Measurements from ENCODE around the gene OXNAD1.

Gene OXNAD1

DNA sequence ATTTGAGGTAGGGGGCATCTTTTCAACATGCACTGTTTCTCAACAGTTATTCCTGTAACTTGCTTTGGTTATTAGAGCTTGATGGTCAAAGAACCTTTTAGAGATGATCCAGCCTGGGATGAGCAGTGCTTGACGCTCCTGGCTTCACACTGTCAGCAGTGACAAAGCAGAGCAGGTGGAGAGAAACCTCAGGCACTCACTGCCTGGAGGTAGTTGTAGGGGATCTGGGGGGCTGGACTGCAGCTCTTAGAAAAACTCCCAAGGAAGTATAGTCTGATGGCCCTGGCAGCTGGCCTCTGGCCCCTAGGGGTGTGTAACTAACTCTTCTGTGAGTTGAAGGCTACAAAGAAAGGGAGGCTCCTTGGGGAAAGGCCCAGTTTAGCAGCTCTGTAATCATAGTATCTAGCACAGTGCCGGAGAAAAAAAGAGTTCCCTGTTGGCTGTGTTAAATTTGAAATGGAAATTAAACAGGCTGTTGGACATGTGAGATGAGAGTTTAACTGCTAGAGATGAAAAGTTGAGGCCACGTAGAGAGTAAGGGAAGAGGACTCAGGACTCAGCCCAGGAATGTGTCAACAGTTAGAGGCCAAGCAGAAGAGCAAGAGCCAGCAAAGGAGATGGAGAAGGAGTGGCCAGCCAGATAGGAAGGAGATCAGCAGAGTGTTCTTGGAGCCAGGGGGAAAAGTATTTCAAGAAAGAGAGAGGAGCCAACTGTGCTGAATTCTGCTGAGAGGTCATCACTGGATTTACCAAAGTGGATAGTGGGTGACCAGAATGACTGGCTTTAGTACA, 14.2 kb downstream of the OXNAD1 start:
- H2BK12ac ChIP-seq (ENCODE audit: low read length): no peak overlapping the region
- H3K27ac ChIP-seq (replicated peaks; ENCODE audit: low read length): no peak overlapping the region
- H3K9ac ChIP-seq (ENCODE audit: low read depth, low read length, poor library complexity): no peak overlapping the region
- no peak overlapping the region for H3K4me3 ChIP-seq (ENCODE audit: low read length in 2 of 2)
- H2BK15ac ChIP-seq (ENCODE audit: low read length): no peak overlapping the region
- H2AFZ ChIP-seq (ENCODE audit: low read length): no peak overlapping the region
- H3K4ac ChIP-seq (ENCODE audit: low read length): no peak overlapping the region
- no peaks in the 10 kb centered on the region for H3K27me3 ChIP-seq (ENCODE audit: control insufficient read depth in 3 of 3, insufficient read depth in 3 of 3, low read depth in 1 of 3, low read length in 3 of 3)
- H3K4me2 ChIP-seq (ENCODE audit: insufficient read depth, low read length, poor library complexity, severe bottlenecking): no peak overlapping the region
- no peaks in the 10 kb centered on the region for H3K4me1 ChIP-seq (ENCODE audit: control insufficient read depth in 2 of 2, insufficient read depth in 1 of 2, low read depth in 1 of 2, low read length in 2 of 2)
- H3K9me3 ChIP-seq (replicated peaks in 1 of 2; ENCODE audit: control insufficient read depth in 2 of 2, insufficient read depth in 1 of 2, low read depth in 1 of 2, low read length in 2 of 2): no peaks in the 10 kb centered on the region
- H3K36me3 ChIP-seq (replicated peaks in 1 of 2; ENCODE audit: control insufficient read depth in 2 of 2, insufficient read depth in 2 of 2, low read length in 2 of 2): peaks cover 9 to 50% of the 10 kb centered on the region in 2 donors
- H4K91ac ChIP-seq (ENCODE audit: low read depth, low read length, poor library complexity): no peak overlapping the region
- WGBS, 2 donors (ENCODE audit: extremely low coverage in 2 of 2, insufficient read length in 2 of 2, insufficient replicate concordance in 1 of 2): no CpG with 5 or more reads among the region's 3 CpGs
- H2AK5ac ChIP-seq (ENCODE audit: low read depth, low read length): no peak overlapping the region
- H3K79me1 ChIP-seq (ENCODE audit: low read depth, low read length): no peaks in the 10 kb centered on the region
- H3K14ac ChIP-seq (ENCODE audit: low read length): no peak overlapping the region
- H2BK5ac ChIP-seq (ENCODE audit: low read length): no peak overlapping the region
- no peak overlapping the region for H2BK120ac ChIP-seq (ENCODE audit: low read depth, low read length)
- H3K23ac ChIP-seq (ENCODE audit: low read depth, low read length, poor library complexity): no peak overlapping the region
- no peak for DNase-seq (ENCODE audit: low spot score)
- H4K8ac ChIP-seq (ENCODE audit: low read depth, low read length): no peak overlapping the region
- no peak overlapping the region for H3K18ac ChIP-seq (ENCODE audit: low read length)

DNA sequence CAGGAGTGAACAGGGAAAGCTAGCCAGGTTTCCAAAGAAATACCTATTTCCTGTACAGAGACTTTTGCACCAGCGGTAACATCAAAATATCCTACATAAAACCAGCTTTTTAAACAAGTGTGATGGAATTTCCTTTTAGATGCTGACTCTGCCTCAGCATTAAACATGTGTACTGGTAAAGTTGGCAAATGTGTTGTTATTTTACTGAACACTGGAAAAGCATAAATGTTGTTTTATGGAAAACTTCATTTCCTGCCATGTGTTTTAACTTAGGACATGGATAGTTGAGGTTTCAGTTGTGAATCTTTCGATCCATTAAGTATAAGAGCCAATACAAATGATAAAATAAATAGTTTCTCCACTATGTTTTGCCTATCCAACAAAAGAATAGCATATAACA, 15.7 kb downstream of the OXNAD1 start:
- Histone ChIP-seq H3K4me1 (ENCODE audit: control insufficient read depth in 2 of 2, insufficient read depth in 1 of 2, low read depth in 1 of 2, low read length in 2 of 2) (no peaks in the 10 kb centered on the region), H2BK15ac (ENCODE audit: low read length) (no peak overlapping the region), H3K4me3 (ENCODE audit: low read length in 2 of 2) (no peak overlapping the region), H4K8ac (ENCODE audit: low read depth, low read length) (no peak overlapping the region), H3K4ac (ENCODE audit: low read length) (no peak overlapping the region), H2BK5ac (ENCODE audit: low read length) (no peak overlapping the region), H3K9ac (ENCODE audit: low read depth, low read length, poor library complexity) (no peak overlapping the region), H3K36me3 (replicated peaks in 1 of 2; ENCODE audit: control insufficient read depth in 2 of 2, insufficient read depth in 2 of 2, low read length in 2 of 2) (peaks cover 7 to 41% of the 10 kb centered on the region in 2 donors), H3K4me2 (ENCODE audit: insufficient read depth, low read length, poor library complexity, severe bottlenecking) (no peak overlapping the region), H2AFZ (ENCODE audit: low read length) (no peak overlapping the region), H4K91ac (ENCODE audit: low read depth, low read length, poor library complexity) (no peak overlapping the region), H3K18ac (ENCODE audit: low read length) (no peak overlapping the region), H2AK5ac (ENCODE audit: low read depth, low read length) (no peak overlapping the region), H2BK12ac (ENCODE audit: low read length) (no peak overlapping the region), H3K27me3 (ENCODE audit: control insufficient read depth in 3 of 3, insufficient read depth in 3 of 3, low read depth in 1 of 3, low read length in 3 of 3) (no peaks in the 10 kb centered on the region), H3K79me1 (ENCODE audit: low read depth, low read length) (no peaks in the 10 kb centered on the region), H3K14ac (ENCODE audit: low read length) (no peak overlapping the region), H2BK120ac (ENCODE audit: low read depth, low read length) (no peak overlapping the region), H3K9me3 (replicated peaks in 1 of 2; ENCODE audit: control insufficient read depth in 2 of 2, insufficient read depth in 1 of 2, low read depth in 1 of 2, low read length in 2 of 2) (no peaks in the 10 kb centered on the region), H3K23ac (ENCODE audit: low read depth, low read length, poor library complexity) (no peak overlapping the region), H3K27ac (replicated peaks; ENCODE audit: low read length) (no peak overlapping the region)
- no CpG with 5 or more reads among the region's 2 CpGs for WGBS, 2 donors (ENCODE audit: extremely low coverage in 2 of 2, insufficient read length in 2 of 2, insufficient replicate concordance in 1 of 2)
- no peak for DNase-seq (ENCODE audit: low spot score)

- no peak overlapping the region for H3K27ac ChIP-seq (replicated peaks; ENCODE audit: low read length)
- H2AK5ac ChIP-seq (ENCODE audit: low read depth, low read length): no peak overlapping the region
- no peak overlapping the region for H4K91ac ChIP-seq (ENCODE audit: low read depth, low read length, poor library complexity)
- no peak overlapping the region for H2BK5ac ChIP-seq (ENCODE audit: low read length)
- no CpG with 5 or more reads among the region's 1 CpG for WGBS, 2 donors (ENCODE audit: extremely low coverage in 2 of 2, insufficient read length in 2 of 2, insufficient replicate concordance in 1 of 2)
- H3K4me2 ChIP-seq (ENCODE audit: insufficient read depth, low read length, poor library complexity, severe bottlenecking): no peak overlapping the region
- no peak overlapping the region for H3K9ac ChIP-seq (ENCODE audit: low read depth, low read length, poor library complexity)
- H3K4ac ChIP-seq (ENCODE audit: low read length): no peak overlapping the region
- no peak overlapping the region for H3K23ac ChIP-seq (ENCODE audit: low read depth, low read length, poor library complexity)
- DNase-seq (ENCODE audit: low spot score): no peak
- no peak overlapping the region for H2BK15ac ChIP-seq (ENCODE audit: low read length)
- H3K18ac ChIP-seq (ENCODE audit: low read length): no peak overlapping the region
- no peaks in the 10 kb centered on the region for H3K4me1 ChIP-seq (ENCODE audit: control insufficient read depth in 2 of 2, insufficient read depth in 1 of 2, low read depth in 1 of 2, low read length in 2 of 2)
- no peaks in the 10 kb centered on the region for H3K79me1 ChIP-seq (ENCODE audit: low read depth, low read length)
- no peak overlapping the region for H2BK120ac ChIP-seq (ENCODE audit: low read depth, low read length)
- no peak overlapping the region for H3K14ac ChIP-seq (ENCODE audit: low read length)
- no peak overlapping the region for H3K4me3 ChIP-seq (ENCODE audit: low read length in 2 of 2)
- no peak overlapping the region for H2AFZ ChIP-seq (ENCODE audit: low read length)
- no peaks in the 10 kb centered on the region for H3K27me3 ChIP-seq (ENCODE audit: control insufficient read depth in 3 of 3, insufficient read depth in 3 of 3, low read depth in 1 of 3, low read length in 3 of 3)
- peaks cover 8 to 49% of the 10 kb centered on the region in 2 donors for H3K36me3 ChIP-seq (replicated peaks in 1 of 2; ENCODE audit: control insufficient read depth in 2 of 2, insufficient read depth in 2 of 2, low read length in 2 of 2)
- H3K9me3 ChIP-seq (replicated peaks in 1 of 2; ENCODE audit: control insufficient read depth in 2 of 2, insufficient read depth in 1 of 2, low read depth in 1 of 2, low read length in 2 of 2): no peaks in the 10 kb centered on the region
- H2BK12ac ChIP-seq (ENCODE audit: low read length): no peak overlapping the region
- no peak overlapping the region for H4K8ac ChIP-seq (ENCODE audit: low read depth, low read length)
These were observed 19.6 kb downstream of the OXNAD1 start for GRCh38 chr3:16284633-16285032.

- no peak overlapping the region for H2BK15ac ChIP-seq (ENCODE audit: low read length)
- H3K23ac ChIP-seq (ENCODE audit: low read depth, low read length, poor library complexity): no peak overlapping the region
- H3K18ac ChIP-seq (ENCODE audit: low read length): no peak overlapping the region
- no peaks in the 10 kb centered on the region for H3K79me1 ChIP-seq (ENCODE audit: low read depth, low read length)
- H3K4me1 ChIP-seq (ENCODE audit: control insufficient read depth in 2 of 2, insufficient read depth in 1 of 2, low read depth in 1 of 2, low read length in 2 of 2): no peaks in the 10 kb centered on the region
- no peaks in the 10 kb centered on the region for H3K27me3 ChIP-seq (ENCODE audit: control insufficient read depth in 3 of 3, insufficient read depth in 3 of 3, low read depth in 1 of 3, low read length in 3 of 3)
- no peak overlapping the region for H3K4ac ChIP-seq (ENCODE audit: low read length)
- no peak for DNase-seq (ENCODE audit: low spot score)
- no peak overlapping the region for H2BK12ac ChIP-seq (ENCODE audit: low read length)
- no peak overlapping the region for H2BK120ac ChIP-seq (ENCODE audit: low read depth, low read length)
- no CpG with 5 or more reads among the region's 3 CpGs for WGBS, 2 donors (ENCODE audit: extremely low coverage in 2 of 2, insufficient read length in 2 of 2, insufficient replicate concordance in 1 of 2)
- no peak overlapping the region for H2AK5ac ChIP-seq (ENCODE audit: low read depth, low read length)
- no peak overlapping the region for H3K9ac ChIP-seq (ENCODE audit: low read depth, low read length, poor library complexity)
- H3K27ac ChIP-seq (replicated peaks; ENCODE audit: low read length): no peak overlapping the region
- H3K9me3 ChIP-seq (replicated peaks in 1 of 2; ENCODE audit: control insufficient read depth in 2 of 2, insufficient read depth in 1 of 2, low read depth in 1 of 2, low read length in 2 of 2): no peaks in the 10 kb centered on the region
- H3K4me2 ChIP-seq (ENCODE audit: insufficient read depth, low read length, poor library complexity, severe bottlenecking): no peak overlapping the region
- no peak overlapping the region for H3K4me3 ChIP-seq (ENCODE audit: low read length in 2 of 2)
- no peak overlapping the region for H4K91ac ChIP-seq (ENCODE audit: low read depth, low read length, poor library complexity)
- no peak overlapping the region for H2BK5ac ChIP-seq (ENCODE audit: low read length)
- H3K36me3 ChIP-seq (replicated peaks in 1 of 2; ENCODE audit: control insufficient read depth in 2 of 2, insufficient read depth in 2 of 2, low read length in 2 of 2): peaks cover 8 to 50% of the 10 kb centered on the region in 2 donors
- H4K8ac ChIP-seq (ENCODE audit: low read depth, low read length): no peak overlapping the region
- H2AFZ ChIP-seq (ENCODE audit: low read length): no peak overlapping the region
- H3K14ac ChIP-seq (ENCODE audit: low read length): no peak overlapping the region
These were observed 21.1 kb downstream of the OXNAD1 start for GRCh38 chr3:16286161-16286560.
